Astrocyte (in vitro differentiated cells and primary cell): ENCODE measurements around the gene PPP1R14C. TPM values are rescaled to one million over a fixed set of nuclear protein-coding genes. Genes with fewer than 3 reads are reported as not detected.
"Not testable (repeated sequence)": the region's sequence is repeated elsewhere in the genome, so short reads cannot be mapped to it uniquely, and the experiment has no call there.

Experiments
- DNase-seq: peaks from one replicate; pipeline ENCODE4 v3.0.0-alpha.2; 2010; ENCODE audit warnings: low read depth
- FAIRE-seq: peaks from 2 replicates; lab custom pipeline; 2011; peaks lifted over from hg19 to GRCh38; lab: Jason Lieb, UNC
- H2AFZ ChIP-seq: 2 replicates; pipeline ENCODE4 v1.6.0; 2012; ENCODE audit warnings: low read depth, low read length, inconsistent platforms
- H3K27ac ChIP-seq: 2 replicates; pipeline ENCODE4 v1.5.1; 2011; ENCODE audit warnings: low read depth, low read length, inconsistent platforms
- H3K27me3 ChIP-seq: 2 replicates; pipeline ENCODE4 v1.6.0; 2011; ENCODE audit warnings: low read length, inconsistent platforms; ENCODE audit not compliant: insufficient read depth
- H3K36me3 ChIP-seq: 2 replicates; pipeline ENCODE4 v1.5.1; 2011; ENCODE audit warnings: low read length, inconsistent platforms; ENCODE audit not compliant: insufficient read depth
- H3K4me1 ChIP-seq: 2 replicates; pipeline ENCODE4 v1.5.1; 2011; ENCODE audit warnings: low read length, inconsistent platforms; ENCODE audit not compliant: insufficient read depth
- H3K4me2 ChIP-seq: 2 replicates; pipeline ENCODE4 v1.6.0; 2012; ENCODE audit warnings: low read length, inconsistent platforms
- H3K4me3 ChIP-seq: 2 replicates; pipeline ENCODE4 v1.5.1; 2011; ENCODE audit warnings: low read depth, mild to moderate bottlenecking, low read length, inconsistent platforms; ENCODE audit not compliant: insufficient read depth
- H3K79me2 ChIP-seq: 2 replicates; pipeline ENCODE4 v1.6.0; 2012; ENCODE audit warnings: mild to moderate bottlenecking, low read length, inconsistent platforms; ENCODE audit not compliant: insufficient read depth
- H3K9ac ChIP-seq: 2 replicates; pipeline ENCODE4 v1.6.0; 2012; ENCODE audit warnings: mild to moderate bottlenecking, low read length, inconsistent platforms
- H3K9me3 ChIP-seq: 2 replicates; pipeline ENCODE4 v1.5.1; 2012; ENCODE audit warnings: low read depth, mild to moderate bottlenecking, low read length, inconsistent platforms; ENCODE audit not compliant: insufficient read depth
- H4K20me1 ChIP-seq: 2 replicates; pipeline ENCODE4 v1.6.0; 2012; ENCODE audit warnings: low read length, inconsistent platforms; ENCODE audit not compliant: insufficient read depth
- H3K27ac Mint-ChIP-seq: one replicate; pipeline ENCODE4 v1.8.0; 2021; ENCODE audit warnings: mild to moderate bottlenecking, mixed read lengths; ENCODE audit not compliant: unreplicated experiment
- H3K27me3 Mint-ChIP-seq: one replicate; pipeline ENCODE4 v1.8.0; 2021; ENCODE audit warnings: low read depth, mixed read lengths; ENCODE audit not compliant: unreplicated experiment
- H3K36me3 Mint-ChIP-seq: one replicate; pipeline ENCODE4 v1.8.0; 2021; ENCODE audit warnings: low read depth, mixed read lengths; ENCODE audit not compliant: unreplicated experiment
- H3K4me1 Mint-ChIP-seq: one replicate; pipeline ENCODE4 v1.8.0; 2021; ENCODE audit warnings: low read depth, mixed read lengths; ENCODE audit not compliant: unreplicated experiment
- H3K4me3 Mint-ChIP-seq: one replicate; pipeline ENCODE4 v1.8.0; 2021; ENCODE audit warnings: mild to moderate bottlenecking, moderate library complexity, mixed read lengths; ENCODE audit not compliant: unreplicated experiment
- H3K9me3 Mint-ChIP-seq: one replicate; pipeline ENCODE4 v1.8.0; 2021; ENCODE audit warnings: mild to moderate bottlenecking, mixed read lengths; ENCODE audit not compliant: unreplicated experiment
- CTCF ChIP-seq: IDR thresholded peaks from 2 replicates; pipeline ENCODE4 v1.5.1; 2011; ENCODE audit warnings: low read depth, mild to moderate bottlenecking, inconsistent platforms, low read length, moderate library complexity; ENCODE audit not compliant: insufficient read depth
- EZH2 ChIP-seq: IDR thresholded peaks from 2 replicates; pipeline ENCODE4 v1.6.1; 2012; ENCODE audit warnings: mild to moderate bottlenecking, low read length, inconsistent platforms; ENCODE audit not compliant: insufficient read depth
- total RNA-seq: library from RNA; stranded (reverse); gene quantifications from 2 replicates; pipeline ENCODE4 v1.2.1, GENCODE V29; 2021

The PPP1R14C gene
- total RNA-seq, 1 donor from 2014 or later, result 3.9 TPM

GRCh38 chr6:150129616-150130505 is 13.0 kb upstream of the PPP1R14C start:
- Mint-ChIP-seq H3K36me3 (no peaks in the 10 kb centered on the region), H3K4me3 (no peak overlapping the region), H3K9me3 (peaks cover 3% of the 10 kb centered on the region), H3K27me3 (peaks cover 27% of the 10 kb centered on the region), H3K27ac (no peak overlapping the region), H3K4me1 (no peaks in the 10 kb centered on the region)
- no peak for DNase-seq
- Histone ChIP-seq H3K9me3 (no peaks in the 10 kb centered on the region), H3K27ac (no peak overlapping the region), H3K9ac (no peak overlapping the region), H3K27me3 (no peaks in the 10 kb centered on the region), H3K36me3 (no peaks in the 10 kb centered on the region), H3K4me3 (no peak overlapping the region), H3K4me1 (no peaks in the 10 kb centered on the region), H3K79me2 (no peaks in the 10 kb centered on the region), H4K20me1 (no peaks in the 10 kb centered on the region), H3K4me2 (no peak overlapping the region), H2AFZ (no peak overlapping the region)
- no peak for FAIRE-seq
- TF ChIP-seq EZH2 (no peak), CTCF (no peak)

- no peak for FAIRE-seq
- no peaks in the 10 kb centered on the region for H3K79me2 ChIP-seq
- H2AFZ ChIP-seq, result no peak overlapping the region
- TF ChIP-seq CTCF, result no peak
- no peak for TF ChIP-seq EZH2
- no peak overlapping the region for H3K4me3 ChIP-seq
- H3K9me3 ChIP-seq, result no peaks in the 10 kb centered on the region
- H3K9ac ChIP-seq, result no peak overlapping the region
- Mint-ChIP-seq H3K36me3 (no peaks in the 10 kb centered on the region), H3K27ac (no peak overlapping the region), H3K27me3 (peaks cover 27% of the 10 kb centered on the region), H3K4me3 (no peak overlapping the region), H3K4me1 (no peaks in the 10 kb centered on the region), H3K9me3 (peaks cover 5% of the 10 kb centered on the region)
- H3K36me3 ChIP-seq, result no peaks in the 10 kb centered on the region
- H3K27ac ChIP-seq, result no peak overlapping the region
- peaks cover 3% of the 10 kb centered on the region for H3K27me3 ChIP-seq
- H4K20me1 ChIP-seq, result no peaks in the 10 kb centered on the region
- H3K4me2 ChIP-seq, result no peak overlapping the region
- no peaks in the 10 kb centered on the region for H3K4me1 ChIP-seq
- DNase-seq, result no peak
These were observed 9.2 kb upstream of the PPP1R14C start for GRCh38 chr6:150133686-150134085.

GRCh38 chr6:150134280-150134920 is 8.4 kb upstream of the PPP1R14C start:
- Histone ChIP-seq H3K4me2 (no peak overlapping the region), H3K27me3 (peaks cover 3% of the 10 kb centered on the region), H2AFZ (no peak overlapping the region), H3K79me2 (no peaks in the 10 kb centered on the region), H3K9me3 (no peaks in the 10 kb centered on the region), H3K4me3 (no peak overlapping the region), H3K9ac (no peak overlapping the region), H3K4me1 (no peaks in the 10 kb centered on the region), H3K36me3 (no peaks in the 10 kb centered on the region), H3K27ac (no peak overlapping the region), H4K20me1 (no peaks in the 10 kb centered on the region)
- Mint-ChIP-seq H3K4me1 (no peaks in the 10 kb centered on the region), H3K4me3 (no peak overlapping the region), H3K36me3 (no peaks in the 10 kb centered on the region), H3K9me3 (peaks cover 5% of the 10 kb centered on the region), H3K27ac (no peak overlapping the region), H3K27me3 (peaks cover 30% of the 10 kb centered on the region)
- no peak for DNase-seq
- no peak for FAIRE-seq
- TF ChIP-seq CTCF (no peak), EZH2 (no peak)

GRCh38 chr6:150137711-150138110 is 5.1 kb upstream of the PPP1R14C start:
- H3K36me3 Mint-ChIP-seq, result not testable (repeated sequence)

More at GRCh38 chr6:150137711-150138110, 5.1 kb upstream of the PPP1R14C start:
- not testable (repeated sequence) for H2AFZ ChIP-seq, H3K4me1 Mint-ChIP-seq, FAIRE-seq, H3K36me3 ChIP-seq, H3K9ac ChIP-seq, DNase-seq, H3K9me3 ChIP-seq, H3K4me2 ChIP-seq, H4K20me1 ChIP-seq, H3K4me3 Mint-ChIP-seq, H3K27ac ChIP-seq, H3K4me1 ChIP-seq, H3K4me3 ChIP-seq, H3K9me3 Mint-ChIP-seq, H3K27ac Mint-ChIP-seq, H3K79me2 ChIP-seq
- H3K27me3 Mint-ChIP-seq, result peaks cover 40% of the 10 kb centered on the region
- peaks cover 30% of the 10 kb centered on the region for H3K27me3 ChIP-seq
